Measurements from ENCODE around the gene CCDC106.

- TF ChIP-seq CTCF (IDR thresholded peaks at IDR 0.05) = no peak
- TF ChIP-seq POLR2A (IDR thresholded peaks at IDR 0.05) = no peak
- no peak for TF ChIP-seq POLR2AphosphoS5 (IDR thresholded peaks at IDR 0.05)
- TF ChIP-seq EP300 (IDR thresholded peaks at IDR 0.05; ENCODE audit: low read depth) = no peak
These were observed 21.7 kb upstream of the CCDC106 start for GRCh38 chr19:55626350-55626749.

Measured in transverse colon (tissue), 4 donors.